Keratinocyte (primary cell): ENCODE data around the gene ITGAE.

Source experiments
- EZH2 ChIP-seq: IDR thresholded peaks from one replicate; pipeline ENCODE4 v1.6.1; 2012; ENCODE audit warnings: inconsistent platforms, mild to moderate bottlenecking, low read length, moderate library complexity
- TF ChIP-seq, protein P1 (sequence below), 3 experiments: IDR thresholded peaks in 1 of 3; conservative IDR thresholded peaks in 1 of 3; optimal IDR thresholded peaks in 1 of 3; 2 replicates in 2 of 3; 3 replicates in 1 of 3; pipeline versions ENCODE3 to v1.5.1; 2011; ENCODE audit warnings: low read length in 3 of 3, mild to moderate bottlenecking in 3 of 3, moderate library complexity in 2 of 3, control low read depth in 1 of 3, inconsistent platforms in 1 of 3; ENCODE audit not compliant: insufficient read depth in 2 of 3; ENCODE audit errors: extremely low read depth in 1 of 3

GRCh38 chr17:3765981-3766380 is 35.0 kb downstream of the ITGAE start:
- TF ChIP-seq, protein P1, sequence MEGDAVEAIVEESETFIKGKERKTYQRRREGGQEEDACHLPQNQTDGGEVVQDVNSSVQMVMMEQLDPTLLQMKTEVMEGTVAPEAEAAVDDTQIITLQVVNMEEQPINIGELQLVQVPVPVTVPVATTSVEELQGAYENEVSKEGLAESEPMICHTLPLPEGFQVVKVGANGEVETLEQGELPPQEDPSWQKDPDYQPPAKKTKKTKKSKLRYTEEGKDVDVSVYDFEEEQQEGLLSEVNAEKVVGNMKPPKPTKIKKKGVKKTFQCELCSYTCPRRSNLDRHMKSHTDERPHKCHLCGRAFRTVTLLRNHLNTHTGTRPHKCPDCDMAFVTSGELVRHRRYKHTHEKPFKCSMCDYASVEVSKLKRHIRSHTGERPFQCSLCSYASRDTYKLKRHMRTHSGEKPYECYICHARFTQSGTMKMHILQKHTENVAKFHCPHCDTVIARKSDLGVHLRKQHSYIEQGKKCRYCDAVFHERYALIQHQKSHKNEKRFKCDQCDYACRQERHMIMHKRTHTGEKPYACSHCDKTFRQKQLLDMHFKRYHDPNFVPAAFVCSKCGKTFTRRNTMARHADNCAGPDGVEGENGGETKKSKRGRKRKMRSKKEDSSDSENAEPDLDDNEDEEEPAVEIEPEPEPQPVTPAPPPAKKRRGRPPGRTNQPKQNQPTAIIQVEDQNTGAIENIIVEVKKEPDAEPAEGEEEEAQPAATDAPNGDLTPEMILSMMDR (optimal IDR thresholded peaks at IDR 0.05 in 1 of 3, IDR thresholded peaks at IDR 0.05 in 1 of 3, conservative IDR thresholded peaks at IDR 0.05 in 1 of 3; ENCODE audit: extremely low read depth in 1 of 3, insufficient read depth in 2 of 3, low read length in 3 of 3) = no peak
- no peak for TF ChIP-seq EZH2
